ENCODE data around the gene IGFL2. TPM values are rescaled to one million over a fixed set of nuclear protein-coding genes. Genes with fewer than 3 reads are reported as not detected.

The IGFL2 gene
- total RNA-seq, 2 donors from 2014 or later: not detected

- Mint-ChIP-seq H3K9me3 (no peaks in the 10 kb centered on the region), H3K4me3 (no peak overlapping the region), H3K27ac (no peak overlapping the region), H3K27me3 (ENCODE audit: low read depth) (peaks cover 72% of the 10 kb centered on the region), H3K4me1 (ENCODE audit: low read depth) (no peaks in the 10 kb centered on the region), H3K36me3 (ENCODE audit: insufficient read depth in 2 of 2) (peaks cover 0 to 2% of the 10 kb centered on the region in 2 donors)
- ATAC-seq (replicated peaks in 1 of 2) (no peak), DNase-seq (no peak)
These were observed 22.6 kb upstream of the IGFL2 start for GRCh38 chr19:46125447-46125846.

DNA sequence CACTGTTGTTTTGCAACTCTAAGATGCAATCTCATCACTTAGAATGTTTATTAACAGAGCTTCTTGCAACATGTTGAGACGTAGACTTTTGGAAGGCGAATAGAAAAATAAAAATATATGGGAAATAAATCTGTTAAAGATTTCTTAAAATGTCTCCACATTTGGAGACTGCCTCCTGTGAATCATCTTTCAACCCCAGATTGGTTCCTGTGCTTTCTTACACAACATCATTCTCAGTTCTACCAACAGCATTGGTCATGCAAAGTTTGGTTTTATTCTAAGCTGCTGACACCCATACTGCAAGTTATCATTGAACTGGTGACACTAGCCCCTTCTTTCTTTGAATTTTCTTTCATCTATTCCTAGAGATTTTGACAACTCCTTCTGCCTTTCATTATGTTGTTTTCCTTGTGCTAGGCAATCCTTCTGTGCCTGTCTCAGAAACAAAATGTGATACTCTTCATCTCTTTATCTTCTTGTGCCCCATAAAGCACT lies 21.9 kb upstream of the IGFL2 start:
- Mint-ChIP-seq H3K27me3 (ENCODE audit: low read depth) (peaks cover 78% of the 10 kb centered on the region), H3K9me3 (no peaks in the 10 kb centered on the region), H3K36me3 (ENCODE audit: insufficient read depth in 2 of 2) (peaks cover 0 to 2% of the 10 kb centered on the region in 2 donors), H3K4me1 (ENCODE audit: low read depth) (no peaks in the 10 kb centered on the region), H3K4me3 (no peak overlapping the region), H3K27ac (no peak overlapping the region)
- ATAC-seq (replicated peaks in 1 of 2) (no peak), DNase-seq (no peak)

DNA sequence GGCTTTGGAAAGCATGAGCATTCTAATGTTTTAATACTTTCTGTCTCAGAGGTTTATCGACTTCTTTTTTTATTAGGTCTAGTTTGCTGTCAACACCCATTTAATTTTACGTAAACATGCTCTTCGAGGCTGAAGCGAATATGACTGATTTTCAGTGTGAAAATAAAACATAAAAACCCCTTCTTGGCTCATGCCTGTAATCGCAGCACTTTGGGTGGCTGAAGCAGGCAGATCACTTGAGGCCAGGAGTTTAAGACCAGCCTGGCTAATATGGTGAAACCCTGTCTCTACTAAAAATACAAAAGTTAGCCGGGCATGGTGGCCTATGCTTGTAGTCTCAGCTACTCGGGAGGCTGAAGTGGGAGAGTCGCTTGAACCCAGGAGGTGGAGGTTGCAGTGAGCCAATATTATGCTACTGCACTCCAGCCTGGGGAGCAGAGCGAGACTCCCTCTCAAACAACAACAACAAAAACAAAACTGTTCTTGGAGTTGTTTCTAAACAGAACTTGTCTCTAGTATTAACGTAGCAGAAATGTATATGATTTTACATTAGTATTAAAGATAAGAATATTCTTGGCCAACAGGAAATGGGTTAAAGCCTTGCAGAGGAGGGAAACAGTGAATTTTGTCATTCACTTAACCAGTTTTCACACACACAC lies 16.4 kb upstream of the IGFL2 start:
- Mint-ChIP-seq H3K36me3 (ENCODE audit: insufficient read depth in 2 of 2) (peaks cover 0 to 2% of the 10 kb centered on the region in 2 donors), H3K9me3 (no peaks in the 10 kb centered on the region), H3K4me1 (ENCODE audit: low read depth) (no peaks in the 10 kb centered on the region), H3K4me3 (no peak overlapping the region), H3K27me3 (ENCODE audit: low read depth) (peaks cover 89% of the 10 kb centered on the region), H3K27ac (no peak overlapping the region)
- no peak for DNase-seq
- ATAC-seq (replicated peaks in 1 of 2): no peak

DNA sequence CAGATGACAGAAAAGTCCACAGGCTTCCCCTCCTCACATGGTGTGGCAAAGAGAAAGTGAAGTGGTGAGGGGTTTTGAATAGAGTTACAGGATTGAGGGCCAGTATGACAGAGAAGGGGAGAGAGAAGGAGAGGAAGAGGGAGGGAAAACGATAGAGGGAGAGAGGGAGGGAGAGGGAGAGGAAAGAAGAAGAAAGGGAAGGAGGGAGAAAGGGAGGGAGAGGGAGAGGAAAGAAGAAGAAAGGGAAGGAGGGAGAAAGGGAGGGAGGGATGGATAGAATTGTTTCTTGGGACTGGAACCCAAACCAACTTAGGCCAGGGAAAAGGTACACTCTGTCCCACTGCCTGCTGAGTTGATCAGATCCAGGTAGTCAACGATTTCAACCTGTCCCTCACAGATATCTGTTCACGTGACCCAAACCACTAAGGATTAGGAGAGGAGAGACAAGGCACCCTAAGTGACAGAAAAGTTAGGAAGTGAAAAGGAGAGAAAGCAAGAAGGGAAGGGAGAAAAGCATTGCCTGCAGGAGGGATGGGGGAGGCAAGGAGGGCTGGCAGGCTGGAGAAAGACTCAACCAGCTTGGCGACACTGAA lies 15.4 kb upstream of the IGFL2 start:
- Mint-ChIP-seq H3K27ac (no peak overlapping the region), H3K36me3 (ENCODE audit: insufficient read depth in 2 of 2) (peaks cover 0 to 2% of the 10 kb centered on the region in 2 donors), H3K4me1 (ENCODE audit: low read depth) (peaks cover 3% of the 10 kb centered on the region), H3K9me3 (no peaks in the 10 kb centered on the region), H3K4me3 (no peak overlapping the region), H3K27me3 (ENCODE audit: low read depth) (peaks cover 83% of the 10 kb centered on the region)
- DNase-seq (no peak), ATAC-seq (replicated peaks in 1 of 2) (no peak)

- Mint-ChIP-seq H3K27me3 (ENCODE audit: low read depth) (peaks cover 83% of the 10 kb centered on the region), H3K36me3 (ENCODE audit: insufficient read depth in 2 of 2) (peaks cover 0 to 2% of the 10 kb centered on the region in 2 donors)
These were observed 14.9 kb upstream of the IGFL2 start for GRCh38 chr19:46133101-46133627.

GRCh38 chr19:46133777-46134241 lies 14.2 kb upstream of the IGFL2 start:
- Mint-ChIP-seq H3K4me1 (ENCODE audit: low read depth) (peaks cover 13% of the 10 kb centered on the region), H3K36me3 (ENCODE audit: insufficient read depth in 2 of 2) (peaks cover 0 to 2% of the 10 kb centered on the region in 2 donors), H3K27me3 (ENCODE audit: low read depth) (peaks cover 80% of the 10 kb centered on the region), H3K4me3 (no peak overlapping the region), H3K27ac (no peak overlapping the region), H3K9me3 (no peaks in the 10 kb centered on the region)
- no peak for DNase-seq
- ATAC-seq (replicated peaks in 1 of 2): no peak

More at GRCh38 chr19:46133101-46133627, 14.9 kb upstream of the IGFL2 start:
- DNase-seq (no peak), ATAC-seq (replicated peaks in 1 of 2) (no peak)
- H3K27ac Mint-ChIP-seq: no peak overlapping the region
- H3K9me3 Mint-ChIP-seq: no peaks in the 10 kb centered on the region
- H3K4me1 Mint-ChIP-seq (ENCODE audit: low read depth): peaks cover 9% of the 10 kb centered on the region
- H3K4me3 Mint-ChIP-seq: no peak overlapping the region

DNA sequence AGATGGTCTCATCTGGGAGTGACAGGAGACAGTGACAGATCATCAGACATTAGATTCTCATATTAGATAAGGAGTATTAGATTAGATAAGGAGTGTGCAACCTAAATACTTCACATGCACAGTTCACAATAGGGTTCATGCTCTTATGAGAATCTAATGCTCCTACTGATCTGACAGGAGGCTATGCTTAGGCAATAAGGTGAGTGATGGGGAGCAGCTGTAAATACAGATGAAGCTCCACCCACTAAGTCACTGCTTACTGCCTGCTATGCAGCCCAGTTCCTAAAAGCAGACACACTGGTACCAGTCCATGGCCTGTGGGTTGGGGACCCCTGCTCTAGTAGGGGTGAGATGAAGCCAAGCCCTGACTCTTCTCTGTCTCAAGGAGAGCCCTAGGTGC lies 13.5 kb upstream of the IGFL2 start:
- Mint-ChIP-seq H3K27ac (no peak overlapping the region), H3K9me3 (no peaks in the 10 kb centered on the region), H3K4me3 (no peak overlapping the region), H3K27me3 (ENCODE audit: low read depth) (peaks cover 79% of the 10 kb centered on the region), H3K4me1 (ENCODE audit: low read depth) (peaks cover 13% of the 10 kb centered on the region), H3K36me3 (ENCODE audit: insufficient read depth in 2 of 2) (no peaks in the 10 kb centered on the region)
- DNase-seq (no peak), ATAC-seq (replicated peaks in 1 of 2) (no peak)

DNA sequence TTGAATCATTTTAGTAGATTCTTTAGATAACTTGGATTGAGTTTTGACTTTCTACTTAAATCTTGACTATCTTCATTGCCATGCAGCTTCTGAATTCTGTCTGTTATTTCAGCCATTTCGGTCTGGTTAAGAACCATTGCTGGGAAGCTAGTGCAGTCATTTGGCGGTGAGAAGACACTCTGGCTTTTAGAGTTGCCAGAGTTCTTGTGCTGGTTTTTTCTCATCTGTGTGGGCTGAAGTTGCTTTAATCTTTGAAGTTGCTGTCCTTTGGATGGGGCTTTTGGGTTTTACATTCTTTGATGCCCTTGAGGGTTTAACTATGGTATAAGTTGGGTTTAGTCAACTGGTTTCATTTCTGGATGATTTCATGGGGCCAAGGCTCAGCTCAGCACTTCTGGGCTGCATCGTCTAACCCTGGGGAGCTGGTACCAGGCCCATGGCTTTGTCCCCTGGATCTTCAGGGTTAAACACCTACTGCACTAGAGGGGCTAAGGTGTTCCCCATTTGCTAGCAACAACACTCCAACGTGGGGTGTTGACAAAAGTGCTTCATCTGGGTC lies 10.0 kb upstream of the IGFL2 start:
- H3K27me3 Mint-ChIP-seq (ENCODE audit: low read depth): peaks cover 61% of the 10 kb centered on the region
- ATAC-seq (replicated peaks in 1 of 2) (peak; percentile 89 to 95), DNase-seq (peak; percentile 9 to 34)
- H3K9me3 Mint-ChIP-seq: no peaks in the 10 kb centered on the region
- peaks cover 13% of the 10 kb centered on the region for H3K4me1 Mint-ChIP-seq (ENCODE audit: low read depth)
- H3K4me3 Mint-ChIP-seq: peak overlapping the region in 1 of 2 donors; percentile 49
- H3K27ac Mint-ChIP-seq: no peak overlapping the region
- no peaks in the 10 kb centered on the region for H3K36me3 Mint-ChIP-seq (ENCODE audit: insufficient read depth in 2 of 2)

DNA sequence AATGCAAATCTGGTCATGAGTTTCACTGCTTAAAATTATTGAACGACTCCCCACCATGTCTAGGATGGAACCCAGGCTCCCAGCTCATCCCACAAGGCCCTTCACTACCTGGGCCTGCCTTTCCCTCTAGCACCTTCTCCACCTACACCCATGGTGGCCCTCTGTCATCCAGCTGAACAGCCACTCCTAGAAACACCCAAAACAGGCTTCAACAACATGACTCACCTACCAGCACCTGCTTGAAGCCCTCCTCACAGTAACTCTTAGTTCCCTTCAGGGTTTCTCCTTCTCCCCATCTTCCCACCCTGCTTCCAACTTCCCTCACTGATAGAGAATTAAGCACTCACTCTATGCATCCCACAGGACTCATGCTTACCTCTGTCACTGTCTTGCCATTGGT lies 6.6 kb upstream of the IGFL2 start:
- ATAC-seq (replicated peaks in 1 of 2): no peak
- Mint-ChIP-seq H3K9me3 (no peaks in the 10 kb centered on the region), H3K27me3 (ENCODE audit: low read depth) (peaks cover 53% of the 10 kb centered on the region), H3K36me3 (ENCODE audit: insufficient read depth in 2 of 2) (no peaks in the 10 kb centered on the region), H3K4me1 (ENCODE audit: low read depth) (peaks cover 13% of the 10 kb centered on the region), H3K27ac (no peak overlapping the region), H3K4me3 (no peak overlapping the region)
- DNase-seq: no peak

- no peak for DNase-seq
- no peaks in the 10 kb centered on the region for H3K9me3 Mint-ChIP-seq
- peaks cover 13% of the 10 kb centered on the region for H3K4me1 Mint-ChIP-seq (ENCODE audit: low read depth)
- H3K4me3 Mint-ChIP-seq: no peak overlapping the region
- no peak overlapping the region for H3K27ac Mint-ChIP-seq
- H3K27me3 Mint-ChIP-seq (ENCODE audit: low read depth): peaks cover 55% of the 10 kb centered on the region
- no peak for ATAC-seq (replicated peaks in 1 of 2)
- no peaks in the 10 kb centered on the region for H3K36me3 Mint-ChIP-seq (ENCODE audit: insufficient read depth in 2 of 2)
These were observed 5.7 kb upstream of the IGFL2 start for GRCh38 chr19:46142294-46142693.

- no peaks in the 10 kb centered on the region for H3K9me3 Mint-ChIP-seq
- H3K27me3 Mint-ChIP-seq (ENCODE audit: low read depth): peaks cover 63% of the 10 kb centered on the region
- H3K4me3 Mint-ChIP-seq: no peak overlapping the region
- H3K36me3 Mint-ChIP-seq (ENCODE audit: insufficient read depth in 2 of 2): no peaks in the 10 kb centered on the region
- H3K4me1 Mint-ChIP-seq (ENCODE audit: low read depth): peaks cover 20% of the 10 kb centered on the region
- DNase-seq (no peak), ATAC-seq (replicated peaks in 1 of 2) (no peak)
- no peak overlapping the region for H3K27ac Mint-ChIP-seq
These were observed 3.3 kb upstream of the IGFL2 start for GRCh38 chr19:46144756-46145155.

- DNase-seq (no peak), ATAC-seq (replicated peaks in 1 of 2) (no peak)
- H3K4me1 Mint-ChIP-seq (ENCODE audit: low read depth): peaks cover 20% of the 10 kb centered on the region
- H3K9me3 Mint-ChIP-seq: no peaks in the 10 kb centered on the region
- H3K27me3 Mint-ChIP-seq (ENCODE audit: low read depth): peaks cover 79% of the 10 kb centered on the region
- no peaks in the 10 kb centered on the region for H3K36me3 Mint-ChIP-seq (ENCODE audit: insufficient read depth in 2 of 2)
- H3K27ac Mint-ChIP-seq: no peak overlapping the region
- H3K4me3 Mint-ChIP-seq: no peak overlapping the region
These were observed 785 bp upstream of the IGFL2 start for GRCh38 chr19:46147166-46147740.

GRCh38 chr19:46150606-46151005 lies 2.6 kb downstream of the IGFL2 start:
- H3K27me3 Mint-ChIP-seq (ENCODE audit: low read depth): peaks cover 91% of the 10 kb centered on the region
- no peaks in the 10 kb centered on the region for H3K36me3 Mint-ChIP-seq (ENCODE audit: insufficient read depth in 2 of 2)
- ATAC-seq (replicated peaks in 1 of 2) (no peak), DNase-seq (no peak)
- no peaks in the 10 kb centered on the region for H3K9me3 Mint-ChIP-seq
- no peak overlapping the region for H3K4me3 Mint-ChIP-seq
- no peak overlapping the region for H3K27ac Mint-ChIP-seq
- H3K4me1 Mint-ChIP-seq (ENCODE audit: low read depth): peaks cover 24% of the 10 kb centered on the region

Measured in activated T-cell treated with anti-CD3 and anti-CD28 coated beads, Interleukin-2, amount 50 U/mL, for 72 hours (primary cell).